HEK293 (cell line): ENCODE measurements around the gene CATSPERD.

Experiments
- ATF2 ChIP-seq: fragments of 450-650 bp; formaldehyde crosslinking; IDR thresholded peaks from 2 replicates; pipeline ENCODE4 v1.5.1; 2016; ENCODE audit warnings: missing biosample characterization, missing genetic modification characterization, low read depth
- GLI4 ChIP-seq: fragments of 450-650 bp; formaldehyde crosslinking; IDR thresholded peaks from 2 replicates; pipeline ENCODE4 v1.5.1; 2016; ENCODE audit warnings: missing biosample characterization, missing genetic modification characterization
- TCF7L2 ChIP-seq: IDR thresholded peaks from 2 replicates; pipeline ENCODE4 v1.6.1; 2011; ENCODE audit warnings: low read depth, mild to moderate bottlenecking, inconsistent platforms, low read length, moderate library complexity, borderline replicate concordance
- ZNF121 ChIP-seq: fragments of 450-650 bp; formaldehyde crosslinking; IDR thresholded peaks from 2 replicates; pipeline ENCODE4 v1.5.1; 2016; ENCODE audit warnings: missing biosample characterization, missing genetic modification characterization
- ZNF24 ChIP-seq: fragments of 450-650 bp; formaldehyde crosslinking; IDR thresholded peaks from 2 replicates; pipeline ENCODE4 v1.5.1; 2016; ENCODE audit warnings: missing biosample characterization, missing genetic modification characterization
- ZNF645 ChIP-seq: fragments of 450-650 bp; formaldehyde crosslinking; IDR thresholded peaks from 2 replicates; pipeline ENCODE4; 2016; ENCODE audit warnings: missing biosample characterization, missing genetic modification characterization
- TF ChIP-seq, protein P1 (sequence below): fragments of 450-650 bp; formaldehyde crosslinking; IDR thresholded peaks from 2 replicates; pipeline ENCODE4 v1.5.1; 2016; ENCODE audit warnings: missing biosample characterization, missing genetic modification characterization

GRCh38 chr19:5806905-5807304, 86.5 kb downstream of the CATSPERD start:
- no peak for TF ChIP-seq ATF2
- TF ChIP-seq GLI4 (tag by site-specific recombination): no peak
- TF ChIP-seq, protein P1, sequence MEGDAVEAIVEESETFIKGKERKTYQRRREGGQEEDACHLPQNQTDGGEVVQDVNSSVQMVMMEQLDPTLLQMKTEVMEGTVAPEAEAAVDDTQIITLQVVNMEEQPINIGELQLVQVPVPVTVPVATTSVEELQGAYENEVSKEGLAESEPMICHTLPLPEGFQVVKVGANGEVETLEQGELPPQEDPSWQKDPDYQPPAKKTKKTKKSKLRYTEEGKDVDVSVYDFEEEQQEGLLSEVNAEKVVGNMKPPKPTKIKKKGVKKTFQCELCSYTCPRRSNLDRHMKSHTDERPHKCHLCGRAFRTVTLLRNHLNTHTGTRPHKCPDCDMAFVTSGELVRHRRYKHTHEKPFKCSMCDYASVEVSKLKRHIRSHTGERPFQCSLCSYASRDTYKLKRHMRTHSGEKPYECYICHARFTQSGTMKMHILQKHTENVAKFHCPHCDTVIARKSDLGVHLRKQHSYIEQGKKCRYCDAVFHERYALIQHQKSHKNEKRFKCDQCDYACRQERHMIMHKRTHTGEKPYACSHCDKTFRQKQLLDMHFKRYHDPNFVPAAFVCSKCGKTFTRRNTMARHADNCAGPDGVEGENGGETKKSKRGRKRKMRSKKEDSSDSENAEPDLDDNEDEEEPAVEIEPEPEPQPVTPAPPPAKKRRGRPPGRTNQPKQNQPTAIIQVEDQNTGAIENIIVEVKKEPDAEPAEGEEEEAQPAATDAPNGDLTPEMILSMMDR: no peak
- TF ChIP-seq TCF7L2: no peak
- no peak for TF ChIP-seq ZNF645 (tag by site-specific recombination)
- no peak for TF ChIP-seq ZNF24 (tag by site-specific recombination)
- TF ChIP-seq ZNF121 (tag by site-specific recombination): no peak
